MM.1S (cell line): ENCODE results near the gene CDCA4.

Experiments used
- EZH2 ChIP-seq: fragments of 300-600 bp; sonication (generic); optimal IDR thresholded peaks from 2 replicates; pipeline ENCODE3; 2017; ENCODE audit warnings: low read depth, mild to moderate bottlenecking, antibody characterized with exemption, low read length, mixed read lengths
- EZH2phosphoT487 ChIP-seq: fragments of 300-600 bp; sonication (generic); IDR thresholded peaks from 2 replicates; pipeline ENCODE4 v1.6.1; 2018; ENCODE audit warnings: antibody characterized with exemption, low read length
- TF ChIP-seq, protein P1 (sequence below): fragments of 300-600 bp; sonication (generic); IDR thresholded peaks from 2 replicates; pipeline ENCODE4 v1.5.1; 2016; ENCODE audit warnings: antibody characterized with exemption, low read length, mixed read lengths

DNA sequence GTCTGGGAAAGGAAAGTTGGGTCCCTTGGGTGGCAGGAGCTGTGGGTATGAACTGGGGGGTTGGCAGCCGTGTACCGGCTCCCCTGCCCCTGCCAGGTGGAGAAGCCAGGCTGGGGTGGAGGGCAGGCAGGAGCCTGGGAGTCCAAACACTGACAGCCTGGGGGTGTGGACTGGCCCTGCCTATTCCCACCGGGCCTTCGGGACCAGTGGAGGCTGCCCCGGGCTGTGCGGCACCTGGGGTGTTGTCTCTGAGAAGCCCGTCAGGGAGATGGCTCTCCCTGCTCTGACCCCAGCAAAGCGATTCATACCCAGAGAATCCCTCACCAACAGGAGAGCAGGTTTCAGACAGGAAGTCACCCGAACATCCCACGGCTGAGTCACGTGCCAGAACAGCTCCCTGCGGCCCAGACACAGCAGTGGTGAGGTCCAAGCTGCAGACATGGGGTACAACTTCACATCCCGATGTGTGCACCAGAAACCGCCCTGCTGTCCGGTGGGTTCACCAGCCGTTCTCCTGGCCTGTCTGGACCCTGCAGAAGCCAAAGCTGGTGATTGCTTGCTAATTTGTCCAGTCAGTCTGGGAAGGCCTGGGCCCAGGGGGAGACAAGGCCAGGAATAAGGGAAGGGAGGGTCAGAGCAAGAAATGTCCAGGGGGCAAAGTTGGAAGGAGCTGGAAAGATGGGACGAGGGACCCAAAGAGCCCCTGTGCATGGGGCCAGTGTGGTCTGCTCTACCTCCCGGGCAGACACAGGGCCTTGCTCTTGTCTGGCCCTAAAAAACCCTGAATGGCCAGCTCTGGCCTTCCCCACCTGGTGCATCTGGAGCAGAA is 46.5 kb upstream of the CDCA4 start:
- TF ChIP-seq, protein P1, sequence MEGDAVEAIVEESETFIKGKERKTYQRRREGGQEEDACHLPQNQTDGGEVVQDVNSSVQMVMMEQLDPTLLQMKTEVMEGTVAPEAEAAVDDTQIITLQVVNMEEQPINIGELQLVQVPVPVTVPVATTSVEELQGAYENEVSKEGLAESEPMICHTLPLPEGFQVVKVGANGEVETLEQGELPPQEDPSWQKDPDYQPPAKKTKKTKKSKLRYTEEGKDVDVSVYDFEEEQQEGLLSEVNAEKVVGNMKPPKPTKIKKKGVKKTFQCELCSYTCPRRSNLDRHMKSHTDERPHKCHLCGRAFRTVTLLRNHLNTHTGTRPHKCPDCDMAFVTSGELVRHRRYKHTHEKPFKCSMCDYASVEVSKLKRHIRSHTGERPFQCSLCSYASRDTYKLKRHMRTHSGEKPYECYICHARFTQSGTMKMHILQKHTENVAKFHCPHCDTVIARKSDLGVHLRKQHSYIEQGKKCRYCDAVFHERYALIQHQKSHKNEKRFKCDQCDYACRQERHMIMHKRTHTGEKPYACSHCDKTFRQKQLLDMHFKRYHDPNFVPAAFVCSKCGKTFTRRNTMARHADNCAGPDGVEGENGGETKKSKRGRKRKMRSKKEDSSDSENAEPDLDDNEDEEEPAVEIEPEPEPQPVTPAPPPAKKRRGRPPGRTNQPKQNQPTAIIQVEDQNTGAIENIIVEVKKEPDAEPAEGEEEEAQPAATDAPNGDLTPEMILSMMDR: no peak
- TF ChIP-seq EZH2phosphoT487 (no peak), EZH2 (no peak)
